COR-L47 (cell line): ENCODE data around the gene ARHGAP32.

Experiments
- DNase-seq: peaks from one replicate; lab custom pipeline; 2025; lab: John Stamatoyannopoulos, UW

Gene ARHGAP32

GRCh38 chr11:129192150-129192549 is at the start of gene ARHGAP32:
ARHGAP32 (minus strand) TSS chr11:129192325; CDS start chr11:129192198, 127 bp downstream.
- no peak for DNase-seq

GRCh38 chr11:129239207-129239606 is 47.1 kb upstream of the ARHGAP32 start:
- no peak for DNase-seq

DNA sequence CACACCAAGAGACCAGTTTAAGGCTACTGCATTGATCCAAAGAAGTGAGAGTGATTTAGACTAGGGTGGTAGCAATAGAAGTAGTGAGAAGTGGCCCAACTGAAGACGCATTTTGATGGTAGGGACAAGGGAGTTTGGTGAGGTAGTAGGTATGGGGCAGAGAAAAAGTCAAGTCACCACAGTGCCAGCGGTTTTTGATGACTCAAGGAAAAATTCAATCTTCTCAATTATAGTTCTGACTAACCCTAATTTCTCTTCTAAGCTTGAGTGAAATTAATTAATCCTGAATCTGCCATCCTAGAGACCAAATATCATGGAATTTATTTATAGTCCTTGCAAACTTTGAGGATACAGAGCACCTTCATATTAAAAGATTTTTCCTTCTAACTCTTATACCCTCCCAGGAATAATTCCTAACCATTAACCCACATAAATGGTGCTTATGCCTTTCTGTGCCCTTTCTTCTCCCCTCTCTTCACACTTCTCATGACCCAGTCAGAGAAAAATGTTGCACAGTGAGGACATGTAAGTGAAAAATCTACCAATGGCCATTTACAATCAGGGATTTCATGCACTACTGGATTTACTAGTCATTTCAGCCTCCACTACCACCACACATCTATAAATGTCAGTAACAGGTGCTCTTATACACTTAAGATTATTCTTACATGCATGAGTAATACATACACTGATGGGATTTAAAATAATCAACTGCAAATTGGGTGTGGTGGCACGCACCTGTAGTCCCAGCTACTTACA is 45.9 kb upstream of the ARHGAP32 start:
- no peak for DNase-seq

GRCh38 chr11:129237456-129237855 is 45.3 kb upstream of the ARHGAP32 start:
- DNase-seq, result no peak

GRCh38 chr11:129236850-129237249 is 44.7 kb upstream of the ARHGAP32 start:
- DNase-seq, result no peak

- no peak for DNase-seq
These were observed 42.9 kb upstream of the ARHGAP32 start for GRCh38 chr11:129234978-129235377.

DNA sequence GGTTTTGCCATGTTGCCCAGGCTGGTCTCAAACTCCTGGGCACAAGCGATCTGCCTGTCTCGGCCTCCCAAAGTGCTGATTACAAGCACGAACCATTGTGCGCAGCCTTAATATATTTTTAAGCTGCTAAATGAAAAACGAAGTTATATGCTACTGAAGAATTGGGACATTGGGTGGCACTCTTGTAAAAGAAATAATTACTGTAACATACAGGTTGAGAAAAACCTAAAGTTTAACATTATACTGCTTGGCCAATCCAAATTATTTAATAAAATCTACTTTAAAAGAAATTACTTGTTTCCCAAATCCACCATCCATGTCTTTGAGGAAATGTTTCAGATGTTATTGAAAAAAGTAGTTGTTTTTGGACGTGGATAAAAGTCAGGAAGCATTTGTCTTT is 37.9 kb upstream of the ARHGAP32 start:
- DNase-seq, result no peak

GRCh38 chr11:129226207-129226798 is 34.2 kb upstream of the ARHGAP32 start:
- no peak for DNase-seq

GRCh38 chr11:129225190-129225589 is 33.1 kb upstream of the ARHGAP32 start:
- no peak for DNase-seq

- DNase-seq, result no peak
These were observed 32.4 kb upstream of the ARHGAP32 start for GRCh38 chr11:129224538-129224937.

DNA sequence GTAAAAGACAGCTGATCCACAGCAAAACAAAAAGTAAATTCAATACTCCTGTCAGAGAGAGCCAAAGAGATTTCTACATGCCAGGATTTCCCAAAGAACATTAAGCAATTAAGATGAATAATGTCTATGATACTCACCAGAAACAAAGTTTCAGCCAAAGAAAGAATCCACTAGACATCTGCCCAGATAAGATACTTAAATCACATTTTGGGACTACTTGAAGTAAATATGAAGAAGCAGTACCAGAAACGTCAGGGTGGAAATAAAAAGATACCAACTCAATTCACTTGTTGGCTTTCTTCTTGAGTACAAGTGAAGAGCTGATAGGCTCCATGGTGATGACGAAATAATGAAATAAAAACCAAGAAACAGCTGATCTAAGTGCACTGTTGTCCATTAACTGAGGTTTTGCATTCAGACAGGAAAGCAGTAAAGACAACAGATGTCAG is 31.6 kb upstream of the ARHGAP32 start:
- DNase-seq, result no peak

GRCh38 chr11:129223260-129223659 is 31.1 kb upstream of the ARHGAP32 start:
- DNase-seq, result no peak

DNA sequence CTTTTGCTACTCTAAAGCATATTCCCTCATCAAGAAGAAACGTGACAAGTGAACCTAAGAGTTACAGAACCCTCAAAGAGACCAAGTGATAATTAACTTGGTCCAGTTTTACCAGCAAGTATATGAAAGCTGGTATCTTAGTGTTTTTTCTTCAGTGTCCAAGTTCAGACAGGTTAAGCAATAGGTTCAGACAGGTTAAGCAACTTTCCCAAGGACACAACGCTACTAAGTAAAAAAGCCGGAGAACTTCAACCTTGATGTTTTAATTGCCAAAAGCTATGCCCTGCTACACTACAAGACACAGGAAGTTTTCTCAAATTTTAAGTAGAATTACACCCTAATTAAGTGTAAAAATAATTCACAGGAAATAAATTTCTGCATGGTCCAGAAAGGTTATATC is 30.0 kb upstream of the ARHGAP32 start:
- no peak for DNase-seq

DNA sequence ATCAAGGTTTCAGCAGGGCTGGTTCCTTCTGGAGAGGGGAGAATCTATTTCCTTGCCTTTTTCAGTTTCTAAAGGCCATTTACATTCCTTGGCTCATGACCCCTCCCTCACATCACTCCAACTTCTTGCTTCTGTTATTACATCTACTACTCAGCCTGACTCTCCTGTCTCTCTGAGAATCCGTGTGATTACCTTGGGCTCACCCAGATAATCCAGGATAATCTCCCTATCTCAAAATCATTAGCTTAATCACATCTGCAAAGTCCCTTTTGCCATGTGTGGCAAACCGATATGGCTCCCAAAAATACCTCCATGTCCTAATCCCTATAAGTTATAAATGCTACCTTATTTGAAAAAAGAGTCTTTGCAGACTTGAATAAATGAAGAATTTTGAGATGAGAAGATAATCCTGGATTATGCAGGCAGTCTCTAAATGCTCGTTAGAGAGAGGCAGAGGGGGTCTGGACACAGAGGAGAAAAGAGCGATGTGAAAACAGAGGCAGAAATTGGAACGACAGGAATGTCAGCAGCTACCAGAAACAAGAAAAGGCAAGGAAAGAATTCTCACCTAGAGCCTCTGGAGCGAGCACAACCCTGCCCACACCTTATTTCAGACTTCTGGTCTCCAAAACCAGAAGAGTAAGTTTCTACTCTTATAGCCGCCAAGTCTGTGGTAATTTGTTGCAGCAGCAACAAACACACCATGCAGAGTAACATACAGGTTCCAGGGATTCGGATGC is 23.6 kb upstream of the ARHGAP32 start:
- DNase-seq, result no peak

- DNase-seq, result no peak
These were observed 22.7 kb upstream of the ARHGAP32 start for GRCh38 chr11:129214710-129215295.

DNA sequence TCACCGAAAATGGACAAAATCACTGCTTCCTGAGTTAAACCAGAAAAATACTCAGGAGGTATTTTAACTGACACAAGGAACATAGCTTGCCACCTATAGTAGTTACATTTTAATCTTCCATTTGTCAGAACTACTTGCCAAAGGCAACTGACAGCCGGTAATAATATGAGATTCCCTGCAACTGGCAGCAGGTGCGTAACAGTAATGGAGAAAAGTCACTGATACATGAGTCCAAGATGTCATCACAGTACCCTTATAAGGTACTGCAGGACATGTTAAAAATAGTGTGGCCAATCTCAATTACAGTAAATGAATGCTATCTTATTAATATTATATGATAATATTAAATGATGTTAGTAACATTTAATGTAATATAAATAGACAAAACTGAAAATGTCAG is 21.1 kb upstream of the ARHGAP32 start:
- DNase-seq, result no peak

DNA sequence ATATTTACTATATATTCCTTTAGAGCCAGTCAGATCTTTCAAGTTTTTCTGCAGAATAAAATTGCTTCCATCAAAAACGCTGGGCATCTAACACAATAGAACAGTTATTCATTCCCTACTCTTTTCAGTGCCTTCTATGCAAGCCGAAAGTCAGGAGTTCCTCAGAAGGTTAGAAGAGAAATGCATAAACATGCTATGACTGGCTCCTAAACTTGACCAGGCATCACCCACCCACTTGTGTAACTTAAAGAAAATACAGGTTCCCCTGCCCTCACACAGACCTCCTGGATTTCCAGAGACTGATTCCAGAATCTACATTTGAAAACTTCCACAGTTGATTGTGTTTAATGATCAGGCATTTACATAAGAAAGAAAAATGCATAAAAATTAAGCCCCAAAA is 19.3 kb upstream of the ARHGAP32 start:
- DNase-seq, result no peak

GRCh38 chr11:129210831-129211181 is 18.7 kb upstream of the ARHGAP32 start:
- no peak for DNase-seq

- no peak for DNase-seq
These were observed 18.0 kb upstream of the ARHGAP32 start for GRCh38 chr11:129209891-129210830.

DNA sequence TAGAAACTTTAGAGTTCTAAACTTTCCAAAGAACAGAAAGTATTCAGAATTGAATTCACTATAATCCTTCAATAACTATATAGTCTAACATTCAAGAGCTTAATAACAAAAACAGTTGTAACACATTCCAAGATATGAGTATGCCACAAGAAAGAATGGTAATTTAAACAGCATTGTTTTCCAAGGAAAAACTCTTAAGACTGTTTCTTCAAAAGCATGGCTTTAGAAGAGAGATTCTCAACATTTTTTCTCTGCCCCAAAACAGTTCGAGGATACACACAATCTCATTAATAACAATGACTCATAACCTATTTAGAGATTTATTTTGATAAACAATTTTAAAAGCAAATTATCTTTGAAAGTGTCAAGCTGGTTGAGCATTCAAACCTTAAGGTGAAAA is 16.7 kb upstream of the ARHGAP32 start:
- no peak for DNase-seq

- DNase-seq, result no peak
These were observed 12.2 kb upstream of the ARHGAP32 start for GRCh38 chr11:129204150-129204838.
